Stomach (tissue), 4 donors: Measurements from ENCODE around the gene CDH15.

Experiments
- POLR2A ChIP-seq, 4 donors: fragments of 450-650 bp; IDR thresholded peaks; one replicate each; pipeline ENCODE4 v1.6.1; 2016; ENCODE audit warnings: antibody characterized with exemption in 4 of 4, control low read depth in 2 of 4, mild to moderate bottlenecking in 1 of 4, moderate library complexity in 1 of 4
- POLR2AphosphoS5 ChIP-seq, 3 donors: sonication (generic); formaldehyde crosslinking; IDR thresholded peaks; one replicate each; pipeline ENCODE4 v1.6.1; 2016; ENCODE audit warnings: antibody characterized with exemption in 3 of 3

DNA sequence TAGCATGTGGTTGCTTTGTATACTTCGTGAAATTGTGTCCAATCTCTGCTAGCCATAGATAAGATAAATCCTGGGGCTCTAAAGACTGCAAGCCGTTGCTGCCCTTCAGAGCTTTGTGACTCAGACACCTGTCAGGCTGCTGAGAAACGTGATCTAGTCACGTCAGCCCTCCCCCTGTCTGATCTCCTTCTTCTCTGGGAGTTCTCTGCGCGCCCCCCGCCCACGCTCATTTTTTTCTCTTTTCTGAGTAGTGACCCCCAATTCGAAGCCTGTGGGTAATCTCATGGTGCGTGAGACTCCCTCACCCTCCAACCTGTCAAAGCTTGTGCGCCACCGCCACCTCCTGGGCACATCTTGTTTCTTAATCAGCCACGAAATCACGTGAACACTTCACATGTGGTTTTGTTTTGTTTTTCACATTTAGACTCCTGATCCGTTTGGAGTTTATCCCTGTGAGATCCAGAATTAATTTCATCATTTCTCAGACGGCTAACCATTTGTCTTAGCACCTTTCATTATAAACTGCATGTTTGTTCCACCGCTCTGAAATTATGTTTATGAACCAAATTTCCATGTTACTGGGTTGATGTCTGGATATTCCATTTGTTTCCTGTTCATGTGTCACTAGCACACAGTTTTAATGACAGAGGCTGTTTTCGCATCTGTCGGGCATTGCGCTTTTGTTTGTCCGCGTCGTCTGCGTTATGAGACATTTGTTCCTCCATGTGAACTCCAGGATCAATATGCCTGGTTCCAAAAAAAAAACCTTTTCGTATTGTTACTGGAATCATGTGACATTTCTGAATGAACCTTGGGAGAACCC is 45.0 kb downstream of the CDH15 start:
- TF ChIP-seq POLR2A (IDR thresholded peaks at IDR 0.05) (no peak), POLR2AphosphoS5 (IDR thresholded peaks at IDR 0.05) (peak in 2 of 3 donors; percentile 67 to 74)
